Small intestine (tissue), 7 donors: ENCODE data around the gene ADGRD1. TPM values are rescaled to one million over a fixed set of nuclear protein-coding genes. Genes with fewer than 3 reads are reported as not detected.
A peak's percentile ranks its signal among the peaks of the same experiment; 100 is the strongest.
"Not testable (repeated sequence)": the region's sequence is repeated elsewhere in the genome, so short reads cannot be mapped to it uniquely, and the experiment has no call there.

ENCODE experiments used
- DNase-seq, 2 donors: peaks; one replicate each; pipeline versions ENCODE4 v3.0.0 to v3.0.0-alpha.2; 2013
- FAIRE-seq: peaks from 2 replicates; lab custom pipeline; 2012; peaks lifted over from hg19 to GRCh38; lab: Jason Lieb, UNC
- H3K27ac ChIP-seq, 3 donors: one replicate each; pipeline ENCODE4 v1.5.1; 2013; ENCODE audit warnings: low read length in 2 of 3, mild to moderate bottlenecking in 2 of 3, control low read depth in 1 of 3, inconsistent platforms in 1 of 3, low read depth in 1 of 3, moderate library complexity in 1 of 3
- H3K27me3 ChIP-seq, 3 donors: one replicate each; pipeline ENCODE4 v1.6.1; 2013; ENCODE audit warnings: low read length in 3 of 3, inconsistent platforms in 1 of 3; ENCODE audit not compliant: control insufficient read depth in 3 of 3, insufficient read depth in 3 of 3
- H3K36me3 ChIP-seq, 3 donors: one replicate each; pipeline ENCODE4 v1.6.1; 2013; ENCODE audit warnings: low read length in 3 of 3, inconsistent platforms in 1 of 3, low read depth in 1 of 3, mild to moderate bottlenecking in 1 of 3, moderate library complexity in 1 of 3; ENCODE audit not compliant: control insufficient read depth in 3 of 3, insufficient read depth in 2 of 3
- H3K4me1 ChIP-seq, 3 donors: one replicate each; pipeline ENCODE4 v1.6.1; 2013; ENCODE audit warnings: low read length in 2 of 3, inconsistent platforms in 1 of 3, low read depth in 1 of 3, mild to moderate bottlenecking in 1 of 3, moderate library complexity in 1 of 3; ENCODE audit not compliant: control insufficient read depth in 3 of 3, insufficient read depth in 2 of 3
- H3K4me3 ChIP-seq, 3 donors: one replicate each; pipeline ENCODE4 v1.5.1; 2013; ENCODE audit warnings: low read length in 3 of 3, control low read depth in 1 of 3, inconsistent platforms in 1 of 3, low read depth in 1 of 3, mild to moderate bottlenecking in 1 of 3, moderate library complexity in 1 of 3
- H3K9me3 ChIP-seq, 2 donors: one replicate each; pipeline ENCODE4 v1.6.1; 2013; ENCODE audit warnings: low read depth in 1 of 2, low read length in 1 of 2; ENCODE audit not compliant: control insufficient read depth in 2 of 2, insufficient read depth in 1 of 2
- WGBS, 3 donors: extraction: QIAGEN DNeasy Blood & Tissue Kit; methylation state at CpG; one replicate each; pipeline ENCODE4 v1.1.7; 2013; 5-methylcytosine and 5-hydroxymethylcytosine counted together
- polyA plus RNA-seq, 4 donors: library from polyadenylated mRNA; stranded (reverse) in 3 of 4; unstranded in 1 of 4; fragments of 200-250 nt in 3 of 4; fragments of 120-200 nt in 1 of 4; gene quantifications; one replicate each; pipeline versions ENCODE4 v1.2.1 to v1.2.3, GENCODE V29; 2013
- donor health status: healthy with polysubstance abuse.
- donor health status: control.
- donor health status: control.
- donor health status: Bipolar disorder and iron deficiency.
- donor health status: healthy.

The ADGRD1 gene
- polyA plus RNA-seq, 4 donors: 0.54 to 87.7 (median 9.3) TPM; not detected in 1

DNA sequence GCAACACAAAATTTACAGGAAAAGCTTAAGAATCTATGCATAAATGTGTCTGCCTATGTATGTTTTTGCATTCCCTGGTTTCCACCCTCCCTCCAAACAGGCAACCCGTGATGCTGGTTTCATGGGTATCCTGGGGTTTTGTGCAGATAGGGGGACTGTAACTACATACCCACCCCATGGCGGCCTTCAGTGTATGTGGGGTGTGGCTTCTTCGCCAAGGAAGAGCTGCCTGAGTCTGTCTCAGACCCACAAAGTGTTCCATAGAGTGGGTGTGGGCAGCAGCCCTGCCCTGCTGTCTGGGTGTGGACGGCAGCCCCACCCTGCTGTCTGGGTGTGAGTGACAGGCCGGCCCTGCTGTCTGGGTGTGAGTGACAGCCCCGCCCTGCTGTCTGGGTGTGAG is 174.8 kb downstream of the ADGRD1 start:
- FAIRE-seq: no peak
- Histone ChIP-seq H3K27ac (no peak overlapping the region), H3K36me3 (peaks cover 0 to 30% (median 0%) of the 10 kb centered on the region in 3 donors), H3K4me1 (no peaks in the 10 kb centered on the region), H3K27me3 (no peaks in the 10 kb centered on the region), H3K4me3 (no peak overlapping the region), H3K9me3 (peaks cover 0 to 3% of the 10 kb centered on the region in 2 donors)
- DNase-seq: no peak
- WGBS, 3 donors: 76 to 96% (median 91%) methylated on average over 5 to 6 of the region's 6 CpGs

DNA sequence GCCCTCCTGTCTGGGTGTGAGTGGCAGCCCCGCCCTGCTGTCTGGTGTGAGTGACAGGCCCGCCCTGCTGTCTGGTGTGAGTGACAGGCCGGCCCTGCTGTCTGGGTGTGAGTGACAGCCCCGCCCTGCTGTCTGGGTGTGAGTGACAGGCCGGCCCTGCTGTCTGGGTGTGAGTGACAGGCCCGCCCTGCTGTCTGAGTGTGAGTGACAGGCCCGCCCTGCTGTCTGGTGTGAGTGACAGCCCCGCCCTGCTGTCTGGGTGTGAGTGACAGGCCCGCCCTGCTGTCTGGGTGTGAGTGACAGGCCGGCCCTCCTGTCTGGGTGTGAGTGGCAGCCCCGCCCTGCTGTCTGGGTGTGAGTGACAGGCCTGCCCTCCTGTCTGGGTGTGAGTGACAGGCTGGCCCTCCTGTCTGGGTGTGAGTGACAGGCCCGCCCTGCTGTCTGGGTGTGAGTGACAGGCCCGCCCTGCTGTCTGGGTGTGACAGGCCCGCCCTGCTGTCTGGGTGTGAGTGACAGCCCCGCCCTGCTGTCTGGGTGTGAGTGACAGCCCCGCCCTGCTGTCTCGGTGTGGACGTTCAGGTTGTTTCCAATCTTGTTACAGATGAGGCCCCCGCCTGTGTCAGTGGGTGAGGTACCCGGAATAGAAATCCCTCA is 175.4 kb downstream of the ADGRD1 start:
- not testable (repeated sequence) for H3K4me1 ChIP-seq, FAIRE-seq, H3K27me3 ChIP-seq, H3K27ac ChIP-seq, H3K9me3 ChIP-seq, H3K4me3 ChIP-seq, DNase-seq
- H3K36me3 ChIP-seq: peaks cover 0 to 31% (median 0%) of the 10 kb centered on the region in 3 donors
- WGBS, 3 donors: 82 to 87% (median 85%) methylated on average over 16 to 20 of the region's 20 CpGs

DNA sequence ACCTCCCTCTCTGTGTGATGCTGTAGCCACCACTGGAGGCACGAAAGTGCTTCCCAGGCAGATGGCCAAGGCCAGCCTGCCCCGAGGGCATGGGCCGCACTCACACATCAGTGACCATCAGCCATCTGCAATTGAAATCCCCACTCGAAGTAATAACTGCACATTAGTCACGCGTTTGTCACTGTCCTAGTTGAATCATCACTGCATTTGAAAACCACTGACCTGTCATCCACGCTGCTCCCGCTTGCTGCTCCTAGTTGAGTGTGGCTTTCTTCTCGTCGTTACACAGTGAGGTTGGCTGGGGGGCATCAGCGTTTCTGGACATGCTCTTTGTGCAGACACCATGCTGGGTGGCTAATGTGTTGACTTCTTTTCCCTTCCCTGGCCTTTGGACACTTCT is 176.1 kb downstream of the ADGRD1 start:
- WGBS, 3 donors: 85 to 89% (median 87%) methylated on average over 11 of the region's 11 CpGs
- FAIRE-seq: no peak
- no peak for DNase-seq

DNA sequence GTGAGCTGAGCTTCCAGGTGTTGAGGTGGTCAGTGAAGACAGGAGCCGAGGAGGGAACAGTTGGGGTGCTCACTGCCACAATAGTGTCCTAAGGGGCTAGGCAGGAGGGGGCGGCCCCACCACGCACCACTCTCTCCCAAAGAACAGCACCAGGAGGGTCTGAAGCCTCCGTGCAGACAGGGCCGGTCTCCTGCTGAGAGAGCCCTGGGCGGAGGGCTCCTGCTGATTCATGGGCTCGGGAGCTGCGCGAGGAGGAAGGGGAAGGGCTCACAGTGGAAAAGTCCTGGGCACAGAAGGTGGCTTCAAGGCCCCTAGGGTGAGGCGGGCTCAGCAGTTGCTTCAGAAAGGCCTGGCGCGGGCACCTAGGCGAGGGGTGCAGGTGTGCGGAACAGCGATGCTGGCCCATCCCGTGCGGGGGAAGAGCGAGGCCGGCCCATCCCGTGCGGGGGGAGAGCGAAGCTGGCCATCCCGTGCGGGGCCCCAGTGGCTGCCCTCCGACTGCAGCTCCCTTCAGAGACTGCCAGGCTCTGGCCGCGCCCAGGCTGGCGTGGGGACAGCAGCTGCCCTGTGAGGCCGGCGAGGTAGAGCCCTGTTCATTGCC is 176.7 kb downstream of the ADGRD1 start:
- DNase-seq: no peak
- WGBS, 3 donors: 82 to 90% (median 88%) methylated on average over 23 to 30 of the region's 30 CpGs

More for the DNA sequence above, 176.1 kb downstream of the ADGRD1 start:
- no peak overlapping the region for H3K27ac ChIP-seq
- no peaks in the 10 kb centered on the region for H3K27me3 ChIP-seq
- H3K9me3 ChIP-seq: peaks cover 0 to 3% of the 10 kb centered on the region in 2 donors
- H3K36me3 ChIP-seq: peaks cover 0 to 36% (median 0%) of the 10 kb centered on the region in 3 donors
- H3K4me3 ChIP-seq: no peak overlapping the region
- H3K4me1 ChIP-seq: no peaks in the 10 kb centered on the region

DNA sequence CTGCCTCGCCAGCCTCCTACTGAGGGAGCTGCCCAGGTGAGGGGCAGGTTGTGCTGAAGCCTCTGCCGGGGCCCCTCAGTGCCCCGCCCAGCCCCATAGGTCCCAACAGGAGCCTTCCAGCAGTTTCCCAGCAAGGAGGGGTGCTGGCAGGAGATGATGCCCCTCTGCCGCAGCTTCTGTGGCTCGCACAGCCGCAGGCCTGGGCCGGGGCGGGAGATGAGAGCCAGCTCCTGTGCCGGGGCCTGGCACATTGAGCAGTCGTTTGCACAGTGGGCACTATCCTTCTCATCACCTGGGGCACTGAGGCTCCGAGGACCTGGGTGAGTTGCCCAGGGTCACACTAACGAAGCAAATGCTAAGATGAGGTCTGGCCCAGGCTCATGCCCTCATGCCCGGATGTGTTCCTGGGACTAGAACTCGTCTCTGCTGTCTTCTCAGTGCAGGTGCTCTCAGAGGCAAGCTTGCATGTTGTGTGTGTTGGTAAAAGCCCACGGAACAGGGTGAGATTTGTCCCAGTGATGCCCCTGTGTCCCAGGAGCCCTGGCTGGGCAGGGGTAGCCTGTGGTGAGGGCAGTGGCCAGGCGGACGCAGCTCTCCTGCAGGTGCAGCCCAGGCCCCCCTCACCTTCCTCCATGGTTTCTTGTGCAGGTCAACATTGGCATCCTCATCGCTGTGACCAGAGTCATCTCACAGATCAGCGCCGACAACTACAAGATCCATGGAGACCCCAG is 177.5 kb downstream of the ADGRD1 start:
- no peak for DNase-seq
- FAIRE-seq: no peak
- WGBS, 3 donors: 90 to 94% (median 90%) methylated on average over 20 of the region's 20 CpGs

More for the DNA sequence above, 176.7 kb downstream of the ADGRD1 start:
- Histone ChIP-seq H3K4me3 (no peak overlapping the region), H3K36me3 (peaks cover 0 to 41% (median 0%) of the 10 kb centered on the region in 3 donors), H3K9me3 (peaks cover 0 to 3% of the 10 kb centered on the region in 2 donors), H3K27ac (no peak overlapping the region), H3K4me1 (no peaks in the 10 kb centered on the region), H3K27me3 (no peaks in the 10 kb centered on the region)
- FAIRE-seq: no peak

DNA sequence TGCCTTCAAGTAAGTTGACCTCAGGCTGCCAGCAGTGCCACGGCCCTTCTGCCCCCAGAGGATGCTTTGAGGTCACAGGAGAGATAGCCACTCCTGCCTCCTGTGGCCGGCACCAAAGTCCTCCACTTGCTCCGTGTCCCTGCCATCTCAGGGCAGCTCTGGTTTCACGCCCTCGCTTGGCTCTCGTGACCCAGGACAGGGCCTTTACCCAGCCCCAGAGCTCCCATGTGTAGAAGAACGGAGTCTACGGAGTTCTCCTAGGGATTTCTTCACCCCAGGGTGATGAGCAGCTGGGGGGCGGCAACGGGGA is 178.1 kb downstream of the ADGRD1 start:
- Histone ChIP-seq H3K27ac (no peak overlapping the region), H3K4me3 (no peak overlapping the region)
- no peak for DNase-seq

More for the DNA sequence above, 177.5 kb downstream of the ADGRD1 start:
- H3K36me3 ChIP-seq: peaks cover 0 to 50% (median 0%) of the 10 kb centered on the region in 3 donors
- no peak overlapping the region for H3K27ac ChIP-seq
- H3K4me3 ChIP-seq: no peak overlapping the region
- no peaks in the 10 kb centered on the region for H3K4me1 ChIP-seq
- H3K27me3 ChIP-seq: no peaks in the 10 kb centered on the region
- peaks cover 0 to 3% of the 10 kb centered on the region in 2 donors for H3K9me3 ChIP-seq

DNA sequence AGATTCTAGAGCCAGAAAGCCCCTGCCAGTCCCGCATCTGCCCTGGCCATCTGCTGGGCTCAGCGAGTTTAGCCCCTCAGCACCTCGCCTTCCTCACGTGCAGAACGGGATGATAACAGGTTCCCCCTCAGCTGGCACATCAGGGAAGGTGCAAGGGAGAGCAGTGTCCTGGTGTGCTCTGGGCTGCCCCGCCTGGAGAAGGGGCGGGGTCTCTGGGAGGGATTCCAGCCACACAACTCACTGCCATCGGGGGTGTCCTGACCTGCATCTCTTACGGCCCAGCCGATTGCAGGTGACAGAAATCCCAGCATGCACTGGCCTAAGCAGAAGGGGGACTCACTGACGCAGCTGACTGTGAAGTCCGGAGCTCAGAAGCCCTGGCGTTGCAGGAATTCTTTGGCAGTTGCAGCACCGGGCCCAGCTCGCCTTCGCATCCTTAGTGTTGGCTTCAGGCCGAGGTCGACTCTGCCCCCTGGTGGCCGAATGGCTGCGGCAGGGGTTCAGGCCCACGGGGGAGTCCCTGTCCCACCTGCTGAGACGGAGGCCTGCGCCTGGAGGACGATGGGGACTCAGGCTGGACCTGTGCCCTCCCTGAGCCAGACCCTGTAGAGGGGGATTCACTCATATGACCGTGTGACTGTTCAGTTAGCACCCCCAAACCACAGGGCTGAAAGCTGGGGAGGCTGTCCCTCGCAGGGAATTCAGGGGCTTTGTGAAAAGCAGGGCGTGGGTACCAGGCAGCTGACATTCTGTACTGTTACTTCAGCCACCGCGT is 178.6 kb downstream of the ADGRD1 start:
- no peak for FAIRE-seq
- DNase-seq: peak; percentile 32 to 74
- peaks cover 0 to 3% of the 10 kb centered on the region in 2 donors for H3K9me3 ChIP-seq

More for the DNA sequence above, 178.1 kb downstream of the ADGRD1 start:
- Histone ChIP-seq H3K4me1 (no peaks in the 10 kb centered on the region), H3K36me3 (peaks cover 0 to 55% (median 0%) of the 10 kb centered on the region in 3 donors), H3K9me3 (peaks cover 0 to 3% of the 10 kb centered on the region in 2 donors), H3K27me3 (no peaks in the 10 kb centered on the region)
- 76 to 85% (median 83%) methylated on average over 10 of the region's 10 CpGs for WGBS, 3 donors
- no peak for FAIRE-seq

More for the DNA sequence above, 178.6 kb downstream of the ADGRD1 start:
- Histone ChIP-seq H3K4me1 (no peaks in the 10 kb centered on the region), H3K36me3 (peaks cover 0 to 60% (median 0%) of the 10 kb centered on the region in 3 donors), H3K27me3 (no peaks in the 10 kb centered on the region), H3K27ac (no peak overlapping the region), H3K4me3 (no peak overlapping the region)
- WGBS, 3 donors: 27 to 32% (median 31%) methylated on average over 29 of the region's 29 CpGs
